GM23248 (cell line): ENCODE results near the gene ZFP92.

ENCODE experiments used
- EZH2 ChIP-seq: fragments of 200-600 bp; sonication (generic); IDR thresholded peaks from 2 replicates; pipeline ENCODE4 v1.6.1; 2018; ENCODE audit warnings: antibody characterized with exemption, mild to moderate bottlenecking; ENCODE audit not compliant: insufficient read depth, poor library complexity, severe bottlenecking
- EZH2phosphoT487 ChIP-seq: fragments of 200-600 bp; sonication (generic); IDR thresholded peaks from 2 replicates; pipeline ENCODE4 v1.6.1; 2018; ENCODE audit warnings: antibody characterized with exemption, moderate library complexity, mild to moderate bottlenecking, low read depth; ENCODE audit not compliant: insufficient read depth

GRCh38 chrX:153377727-153378126 is 33.5 kb upstream of the ZFP92 start:
- TF ChIP-seq EZH2 (no peak), EZH2phosphoT487 (no peak)
